DMS 273 (cell line): ENCODE data around the gene ETV7.

ENCODE experiments used
- DNase-seq: peaks from one replicate; lab custom pipeline; 2025; ENCODE audit not compliant: unreplicated experiment; lab: John Stamatoyannopoulos, UW

Gene ETV7

GRCh38 chr6:36324715-36325114 is 62.8 kb downstream of the ETV7 start:
- DNase-seq: no peak

- DNase-seq: no peak
Observed at GRCh38 chr6:36324191-36324590, 63.3 kb downstream of the ETV7 start.

- peak; percentile 49 for DNase-seq
Observed at GRCh38 chr6:36323062-36323461, 64.4 kb downstream of the ETV7 start.

- DNase-seq: no peak
Observed at GRCh38 chr6:36322591-36322990, 64.9 kb downstream of the ETV7 start.

GRCh38 chr6:36320475-36320874 is 67.0 kb downstream of the ETV7 start:
- DNase-seq: no peak

GRCh38 chr6:36319821-36320220 is 67.6 kb downstream of the ETV7 start:
- no peak for DNase-seq

GRCh38 chr6:36319436-36319762 is 68.1 kb downstream of the ETV7 start:
- peak; percentile 88 for DNase-seq

GRCh38 chr6:36318690-36319435 is 68.6 kb downstream of the ETV7 start:
- DNase-seq: no peak

- DNase-seq: no peak
Observed at GRCh38 chr6:36317623-36318022, 69.8 kb downstream of the ETV7 start.
